ENCODE data around the gene FERMT2. TPM values are rescaled to one million over a fixed set of nuclear protein-coding genes. Genes with fewer than 3 reads are reported as not detected.
A peak's percentile ranks its signal among the peaks of the same experiment; 100 is the strongest.

Gene FERMT2
- total RNA-seq, 1 experiment from 2014 or later: 40.8 TPM

DNA sequence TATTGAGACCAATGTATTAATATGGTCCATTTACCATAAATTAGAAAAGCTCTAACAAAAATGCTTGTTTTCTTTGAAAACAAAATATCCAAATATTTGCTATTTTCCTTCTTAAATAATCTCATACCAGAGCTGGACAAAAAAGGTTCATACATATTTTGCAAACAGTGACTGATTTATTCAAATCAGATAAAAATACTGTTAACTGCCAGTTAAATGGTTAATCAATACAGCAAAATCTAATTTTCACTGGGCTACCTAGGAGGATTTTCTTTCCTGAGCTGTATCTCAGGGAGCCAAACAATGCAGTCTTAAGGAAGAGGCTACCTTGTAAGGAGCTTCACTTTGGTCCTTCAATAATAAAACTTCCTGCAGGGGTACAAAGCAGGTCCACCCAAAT lies 2.0 kb downstream of the FERMT2 start:
- CTCF ChIA-PET: no interaction called here
- Mint-ChIP-seq H3K4me3 (ENCODE audit: unreplicated experiment) (peak overlapping the region; percentile 94), H3K4me1 (ENCODE audit: low read depth, unreplicated experiment) (peaks cover 17% of the 10 kb centered on the region), H3K9me3 (ENCODE audit: unreplicated experiment) (no peaks in the 10 kb centered on the region), H3K27me3 (ENCODE audit: insufficient read depth, unreplicated experiment) (no peaks in the 10 kb centered on the region), H3K27ac (ENCODE audit: unreplicated experiment) (no peak overlapping the region), H3K36me3 (ENCODE audit: insufficient read depth, unreplicated experiment) (peaks cover 7% of the 10 kb centered on the region)
- intact Hi-C loops (cut with micrococcal nuclease; ENCODE audit: unreplicated experiment): no loop called here
- no TSS peak for BruUV-seq (replicated peaks)
- DNase-seq: no peak
- POLR2A ChIA-PET: interaction anchor here (1.3 kb wide), 1 partner anchor 14 kb away, joined by 8 read pairs; no protein-coding TSS in a partner anchor
- TF ChIP-seq, protein P1, sequence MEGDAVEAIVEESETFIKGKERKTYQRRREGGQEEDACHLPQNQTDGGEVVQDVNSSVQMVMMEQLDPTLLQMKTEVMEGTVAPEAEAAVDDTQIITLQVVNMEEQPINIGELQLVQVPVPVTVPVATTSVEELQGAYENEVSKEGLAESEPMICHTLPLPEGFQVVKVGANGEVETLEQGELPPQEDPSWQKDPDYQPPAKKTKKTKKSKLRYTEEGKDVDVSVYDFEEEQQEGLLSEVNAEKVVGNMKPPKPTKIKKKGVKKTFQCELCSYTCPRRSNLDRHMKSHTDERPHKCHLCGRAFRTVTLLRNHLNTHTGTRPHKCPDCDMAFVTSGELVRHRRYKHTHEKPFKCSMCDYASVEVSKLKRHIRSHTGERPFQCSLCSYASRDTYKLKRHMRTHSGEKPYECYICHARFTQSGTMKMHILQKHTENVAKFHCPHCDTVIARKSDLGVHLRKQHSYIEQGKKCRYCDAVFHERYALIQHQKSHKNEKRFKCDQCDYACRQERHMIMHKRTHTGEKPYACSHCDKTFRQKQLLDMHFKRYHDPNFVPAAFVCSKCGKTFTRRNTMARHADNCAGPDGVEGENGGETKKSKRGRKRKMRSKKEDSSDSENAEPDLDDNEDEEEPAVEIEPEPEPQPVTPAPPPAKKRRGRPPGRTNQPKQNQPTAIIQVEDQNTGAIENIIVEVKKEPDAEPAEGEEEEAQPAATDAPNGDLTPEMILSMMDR (IDR thresholded peaks at IDR 0.05; ENCODE audit: insufficient read depth in 1 of 2, low read depth in 1 of 2, low read length in 1 of 2, severe bottlenecking in 1 of 2, unreplicated experiment in 1 of 2): no peak
- H3K27me3 ChIP-seq (replicated peaks; ENCODE audit: control insufficient read depth, insufficient read depth, low read length): no peaks in the 10 kb centered on the region
- no peaks in the 10 kb centered on the region; the same call in 1 of the 2 replicates for H3K36me3 ChIP-seq (ENCODE audit: control insufficient read depth, insufficient read depth, low read length)
- peaks cover 28% of the 10 kb centered on the region for H3K4me1 ChIP-seq
- H3K4me3 ChIP-seq (ENCODE audit: low read depth, low read length): no peak overlapping the region
- H3K9me3 ChIP-seq: no peaks in the 10 kb centered on the region

GRCh38 chr14:52948039-52948438 lies 2.8 kb downstream of the FERMT2 start:
- intact Hi-C loops (cut with micrococcal nuclease; ENCODE audit: unreplicated experiment): no loop called here
- Histone ChIP-seq H3K4me3 (ENCODE audit: low read depth, low read length) (no peak overlapping the region), H3K9me3 (no peaks in the 10 kb centered on the region), H3K4me1 (peaks cover 28% of the 10 kb centered on the region), H3K27me3 (replicated peaks; ENCODE audit: control insufficient read depth, insufficient read depth, low read length) (no peaks in the 10 kb centered on the region), H3K36me3 (ENCODE audit: control insufficient read depth, insufficient read depth, low read length) (no peaks in the 10 kb centered on the region; the same call in 1 of the 2 replicates)
- Mint-ChIP-seq H3K27ac (ENCODE audit: unreplicated experiment) (no peak overlapping the region), H3K4me3 (ENCODE audit: unreplicated experiment) (peak overlapping the region; percentile 38), H3K36me3 (ENCODE audit: insufficient read depth, unreplicated experiment) (peaks cover 7% of the 10 kb centered on the region), H3K27me3 (ENCODE audit: insufficient read depth, unreplicated experiment) (no peaks in the 10 kb centered on the region), H3K4me1 (ENCODE audit: low read depth, unreplicated experiment) (peaks cover 17% of the 10 kb centered on the region), H3K9me3 (ENCODE audit: unreplicated experiment) (no peaks in the 10 kb centered on the region)
- BruUV-seq (replicated peaks): no TSS peak
- POLR2A ChIA-PET: interaction anchor here (1.3 kb wide), 1 partner anchor 14 kb away, joined by 8 read pairs; no protein-coding TSS in a partner anchor
- DNase-seq: peak; percentile 42 to 43
- CTCF ChIA-PET: interaction anchor here (0.7 kb wide), 1 partner anchor 13 kb away, joined by 4 read pairs; no protein-coding TSS in a partner anchor
- TF ChIP-seq, protein P1 (IDR thresholded peaks at IDR 0.05; ENCODE audit: insufficient read depth in 1 of 2, low read depth in 1 of 2, low read length in 1 of 2, severe bottlenecking in 1 of 2, unreplicated experiment in 1 of 2): no peak

- Mint-ChIP-seq H3K36me3 (ENCODE audit: insufficient read depth, unreplicated experiment) (peaks cover 7% of the 10 kb centered on the region), H3K4me3 (ENCODE audit: unreplicated experiment) (no peak overlapping the region), H3K27me3 (ENCODE audit: insufficient read depth, unreplicated experiment) (no peaks in the 10 kb centered on the region), H3K27ac (ENCODE audit: unreplicated experiment) (no peak overlapping the region), H3K9me3 (ENCODE audit: unreplicated experiment) (no peaks in the 10 kb centered on the region), H3K4me1 (ENCODE audit: low read depth, unreplicated experiment) (peaks cover 12% of the 10 kb centered on the region)
- Histone ChIP-seq H3K9me3 (no peaks in the 10 kb centered on the region), H3K4me3 (ENCODE audit: low read depth, low read length) (no peak overlapping the region), H3K4me1 (peaks cover 24% of the 10 kb centered on the region), H3K36me3 (ENCODE audit: control insufficient read depth, insufficient read depth, low read length) (no peaks in the 10 kb centered on the region; the same call in 1 of the 2 replicates), H3K27me3 (replicated peaks; ENCODE audit: control insufficient read depth, insufficient read depth, low read length) (no peaks in the 10 kb centered on the region)
- DNase-seq: no peak
- TF ChIP-seq, protein P1 (IDR thresholded peaks at IDR 0.05; ENCODE audit: insufficient read depth in 1 of 2, low read depth in 1 of 2, low read length in 1 of 2, severe bottlenecking in 1 of 2, unreplicated experiment in 1 of 2): no peak
- ChIA-PET POLR2A (no interaction called here), CTCF (no interaction called here)
- BruUV-seq (replicated peaks): no TSS peak
- intact Hi-C loops (cut with micrococcal nuclease; ENCODE audit: unreplicated experiment): no loop called here
Observed at GRCh38 chr14:52944254-52944653, 6.6 kb downstream of the FERMT2 start.

Data from Caco-2 (cell line).